ENCODE data around the gene GSN.

DNA sequence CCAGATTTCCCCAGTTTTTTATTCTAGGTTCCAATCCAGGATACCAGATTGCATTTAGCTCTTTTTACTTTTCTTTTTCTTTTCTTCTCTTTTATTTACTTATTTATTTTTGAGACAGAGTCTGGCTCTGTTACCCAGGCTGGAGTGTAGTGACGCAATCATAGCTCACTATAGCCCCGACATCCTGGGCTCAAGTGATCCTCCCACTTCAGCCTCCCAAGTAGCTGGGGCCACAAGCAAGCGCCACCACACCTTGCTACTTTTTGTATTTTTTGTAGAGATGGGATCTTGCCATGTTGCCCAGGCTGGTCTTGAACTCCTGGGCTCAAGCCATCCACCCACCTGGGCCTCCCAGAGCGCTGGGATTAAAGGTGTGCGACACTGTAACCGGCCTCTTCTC is 48.4 kb downstream of the GSN start:
- TF ChIP-seq, protein P1, sequence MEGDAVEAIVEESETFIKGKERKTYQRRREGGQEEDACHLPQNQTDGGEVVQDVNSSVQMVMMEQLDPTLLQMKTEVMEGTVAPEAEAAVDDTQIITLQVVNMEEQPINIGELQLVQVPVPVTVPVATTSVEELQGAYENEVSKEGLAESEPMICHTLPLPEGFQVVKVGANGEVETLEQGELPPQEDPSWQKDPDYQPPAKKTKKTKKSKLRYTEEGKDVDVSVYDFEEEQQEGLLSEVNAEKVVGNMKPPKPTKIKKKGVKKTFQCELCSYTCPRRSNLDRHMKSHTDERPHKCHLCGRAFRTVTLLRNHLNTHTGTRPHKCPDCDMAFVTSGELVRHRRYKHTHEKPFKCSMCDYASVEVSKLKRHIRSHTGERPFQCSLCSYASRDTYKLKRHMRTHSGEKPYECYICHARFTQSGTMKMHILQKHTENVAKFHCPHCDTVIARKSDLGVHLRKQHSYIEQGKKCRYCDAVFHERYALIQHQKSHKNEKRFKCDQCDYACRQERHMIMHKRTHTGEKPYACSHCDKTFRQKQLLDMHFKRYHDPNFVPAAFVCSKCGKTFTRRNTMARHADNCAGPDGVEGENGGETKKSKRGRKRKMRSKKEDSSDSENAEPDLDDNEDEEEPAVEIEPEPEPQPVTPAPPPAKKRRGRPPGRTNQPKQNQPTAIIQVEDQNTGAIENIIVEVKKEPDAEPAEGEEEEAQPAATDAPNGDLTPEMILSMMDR (IDR thresholded peaks at IDR 0.05) = no peak
- TF ChIP-seq GATA3 (IDR thresholded peaks at IDR 0.05; ENCODE audit: borderline replicate concordance) (no peak), BHLHE40 (IDR thresholded peaks at IDR 0.05; ENCODE audit: low read depth, low read length) (no peak), CEBPB (IDR thresholded peaks at IDR 0.05) (no peak), ZNF302 (CRISPR knock-in tag; IDR thresholded peaks at IDR 0.05) (no peak), RCOR1 (IDR thresholded peaks at IDR 0.05; ENCODE audit: low read depth, low read length) (no peak), POLR2A (IDR thresholded peaks at IDR 0.05; ENCODE audit: low read length) (no peak), PHF8 (IDR thresholded peaks at IDR 0.05; ENCODE audit: borderline replicate concordance, low read depth) (no peak), RNF2 (IDR thresholded peaks at IDR 0.05; ENCODE audit: borderline replicate concordance, low read depth) (no peak), ESRRA (IDR thresholded peaks at IDR 0.05; ENCODE audit: borderline replicate concordance, low read length) (no peak), RFX5 (IDR thresholded peaks at IDR 0.05) (no peak), CHD2 (IDR thresholded peaks at IDR 0.05; ENCODE audit: low read length, partially characterized antibody) (no peak)
- TF ChIP-seq, protein P2, sequence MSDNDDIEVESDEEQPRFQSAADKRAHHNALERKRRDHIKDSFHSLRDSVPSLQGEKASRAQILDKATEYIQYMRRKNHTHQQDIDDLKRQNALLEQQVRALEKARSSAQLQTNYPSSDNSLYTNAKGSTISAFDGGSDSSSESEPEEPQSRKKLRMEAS (IDR thresholded peaks at IDR 0.05) = no peak
- TF ChIP-seq, protein P3, sequence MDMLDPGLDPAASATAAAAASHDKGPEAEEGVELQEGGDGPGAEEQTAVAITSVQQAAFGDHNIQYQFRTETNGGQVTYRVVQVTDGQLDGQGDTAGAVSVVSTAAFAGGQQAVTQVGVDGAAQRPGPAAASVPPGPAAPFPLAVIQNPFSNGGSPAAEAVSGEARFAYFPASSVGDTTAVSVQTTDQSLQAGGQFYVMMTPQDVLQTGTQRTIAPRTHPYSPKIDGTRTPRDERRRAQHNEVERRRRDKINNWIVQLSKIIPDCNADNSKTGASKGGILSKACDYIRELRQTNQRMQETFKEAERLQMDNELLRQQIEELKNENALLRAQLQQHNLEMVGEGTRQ (IDR thresholded peaks at IDR 0.05) = no peak

All from A549 (cell line).